ENCODE results near the gene CXCL3.

CXCL3 gene

DNA sequence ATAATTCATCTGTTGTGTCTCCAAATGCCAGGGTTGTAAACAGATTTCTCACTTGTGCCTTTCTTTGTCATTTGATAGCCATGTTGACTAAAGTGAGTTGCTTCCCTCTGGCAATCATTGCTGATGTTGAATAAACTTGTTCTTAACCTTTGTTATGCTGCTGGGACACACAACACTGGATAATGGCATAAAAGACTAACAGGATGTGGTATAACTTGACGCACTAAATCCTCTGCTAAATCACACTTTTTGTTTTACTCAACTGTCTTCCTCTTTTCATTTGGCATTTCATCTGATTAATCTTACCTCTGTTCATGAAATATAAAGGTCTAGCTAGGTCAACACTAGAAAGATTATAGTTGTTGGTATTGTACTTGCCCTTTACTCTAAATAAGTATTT, 22.4 kb downstream of the CXCL3 start:
- ChIA-PET POLR2A (no interaction called here), CTCF (interaction anchor here (1.8 kb wide), 1 partner anchor 21 kb away, joined by 6 read pairs; no protein-coding TSS in a partner anchor)
- TF ChIP-seq, protein P1, sequence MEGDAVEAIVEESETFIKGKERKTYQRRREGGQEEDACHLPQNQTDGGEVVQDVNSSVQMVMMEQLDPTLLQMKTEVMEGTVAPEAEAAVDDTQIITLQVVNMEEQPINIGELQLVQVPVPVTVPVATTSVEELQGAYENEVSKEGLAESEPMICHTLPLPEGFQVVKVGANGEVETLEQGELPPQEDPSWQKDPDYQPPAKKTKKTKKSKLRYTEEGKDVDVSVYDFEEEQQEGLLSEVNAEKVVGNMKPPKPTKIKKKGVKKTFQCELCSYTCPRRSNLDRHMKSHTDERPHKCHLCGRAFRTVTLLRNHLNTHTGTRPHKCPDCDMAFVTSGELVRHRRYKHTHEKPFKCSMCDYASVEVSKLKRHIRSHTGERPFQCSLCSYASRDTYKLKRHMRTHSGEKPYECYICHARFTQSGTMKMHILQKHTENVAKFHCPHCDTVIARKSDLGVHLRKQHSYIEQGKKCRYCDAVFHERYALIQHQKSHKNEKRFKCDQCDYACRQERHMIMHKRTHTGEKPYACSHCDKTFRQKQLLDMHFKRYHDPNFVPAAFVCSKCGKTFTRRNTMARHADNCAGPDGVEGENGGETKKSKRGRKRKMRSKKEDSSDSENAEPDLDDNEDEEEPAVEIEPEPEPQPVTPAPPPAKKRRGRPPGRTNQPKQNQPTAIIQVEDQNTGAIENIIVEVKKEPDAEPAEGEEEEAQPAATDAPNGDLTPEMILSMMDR (IDR thresholded peaks at IDR 0.05; ENCODE audit: insufficient read depth, low read length, missing control alignments): no peak
- H3K4me3 ChIP-seq (ENCODE audit: low read depth, low read length): no peak overlapping the region
- DNase-seq (ENCODE audit: low read depth, low spot score): no peak

DNA sequence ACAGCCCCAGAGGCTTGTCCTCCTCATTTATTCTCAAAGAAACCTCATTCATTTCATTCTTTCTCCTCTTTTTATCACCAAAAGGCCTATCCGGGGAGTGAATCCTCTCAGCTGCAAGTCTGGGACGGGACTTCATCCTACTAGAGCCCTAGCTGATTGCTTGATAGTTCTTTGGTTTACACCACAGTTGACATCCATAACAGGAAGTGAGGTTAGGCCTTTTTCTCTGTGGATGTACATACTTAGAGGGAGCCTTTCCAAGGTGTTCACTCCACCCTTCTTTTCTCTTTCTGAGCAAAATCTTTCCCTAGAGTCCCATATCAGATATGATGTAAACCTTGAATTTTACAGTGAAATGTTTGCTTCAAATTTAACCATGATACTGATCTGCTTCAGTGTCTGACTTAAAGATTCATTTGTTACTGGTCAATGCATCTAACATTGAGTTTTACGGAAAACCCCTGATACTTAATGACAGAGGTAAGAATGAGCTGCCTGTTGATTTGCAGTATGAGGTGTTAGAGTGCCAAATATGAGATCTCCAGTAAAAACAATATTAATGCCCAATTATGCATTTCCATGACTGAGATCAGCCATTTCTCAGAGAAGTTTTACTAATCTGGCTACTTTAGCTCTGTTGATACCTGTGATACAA, 23.2 kb downstream of the CXCL3 start:
- H3K4me3 ChIP-seq (ENCODE audit: low read depth, low read length): no peak overlapping the region
- TF ChIP-seq, protein P1 (IDR thresholded peaks at IDR 0.05; ENCODE audit: insufficient read depth, low read length, missing control alignments): no peak
- ChIA-PET CTCF (no interaction called here), POLR2A (no interaction called here)
- no peak for DNase-seq (ENCODE audit: low read depth, low spot score)

DNA sequence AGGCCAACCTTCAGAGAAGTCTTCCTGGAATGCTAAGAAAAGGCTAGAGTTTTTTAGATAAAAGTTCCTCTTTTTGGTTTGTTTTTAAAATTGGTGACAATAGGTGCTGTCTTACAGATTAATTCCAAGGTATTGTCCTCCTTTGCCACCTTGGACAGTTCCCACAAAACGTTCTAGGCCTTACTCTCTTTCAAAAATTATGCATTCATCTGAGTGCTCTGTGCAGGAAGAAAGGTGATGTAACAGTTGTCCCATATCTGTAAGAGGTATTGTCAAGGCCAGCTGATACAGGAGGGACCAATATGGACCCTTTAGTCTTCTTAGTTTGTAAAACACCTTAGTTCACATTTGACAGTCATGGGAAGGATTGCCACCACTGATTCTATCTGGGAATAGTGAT, 24.2 kb downstream of the CXCL3 start:
- POLR2A ChIA-PET: no interaction called here
- CTCF ChIA-PET: interaction anchor here (1.0 kb wide), 1 partner anchor 23 kb away, joined by 3 read pairs; no protein-coding TSS in a partner anchor
- TF ChIP-seq, protein P1 (IDR thresholded peaks at IDR 0.05; ENCODE audit: insufficient read depth, low read length, missing control alignments): no peak
- no peak overlapping the region for H3K4me3 ChIP-seq (ENCODE audit: low read depth, low read length)
- no peak for DNase-seq (ENCODE audit: low read depth, low spot score)

DNA sequence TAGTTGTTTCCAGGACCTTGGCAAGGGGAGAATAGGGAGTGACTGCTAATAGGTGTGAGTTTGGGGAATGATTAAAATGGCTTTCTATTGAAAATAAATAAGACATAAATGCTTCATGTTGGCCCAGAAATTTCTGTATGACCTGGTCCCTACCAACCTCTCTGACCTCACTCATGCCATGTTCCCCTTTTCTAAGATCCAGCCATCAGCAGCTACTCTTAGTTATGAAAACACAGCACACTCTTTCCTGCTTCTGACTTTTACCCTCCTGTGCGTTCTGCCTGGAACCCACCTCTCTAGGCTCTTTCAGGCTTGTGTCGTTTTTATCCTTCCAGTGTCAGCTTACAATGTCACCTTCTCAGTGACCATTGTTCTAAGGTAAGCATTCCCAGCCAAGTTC, 25.2 kb downstream of the CXCL3 start:
- DNase-seq (ENCODE audit: low read depth, low spot score): no peak
- no peak overlapping the region for H3K4me3 ChIP-seq (ENCODE audit: low read depth, low read length)
- POLR2A ChIA-PET: no interaction called here
- CTCF ChIA-PET: no interaction called here
- TF ChIP-seq, protein P1 (IDR thresholded peaks at IDR 0.05; ENCODE audit: insufficient read depth, low read length, missing control alignments): no peak

DNA sequence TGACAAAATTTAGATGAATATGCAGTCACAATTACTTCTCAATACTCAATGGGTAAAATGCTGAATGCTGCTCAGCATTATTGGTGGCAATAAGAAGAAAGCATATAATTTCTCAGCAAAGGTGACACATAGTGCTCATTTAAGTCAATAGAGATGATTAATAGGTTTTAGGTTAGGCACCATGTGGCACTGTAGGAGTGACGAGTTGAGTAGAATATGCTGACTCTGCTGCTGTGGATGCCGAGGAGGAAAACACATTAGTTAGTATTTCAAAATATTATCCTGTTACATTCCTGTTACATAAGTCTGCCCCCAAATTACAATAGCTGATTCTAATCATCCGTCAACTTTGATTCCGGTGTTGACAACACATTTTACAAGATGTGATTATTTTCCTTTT, 26.4 kb downstream of the CXCL3 start:
- TF ChIP-seq, protein P1 (IDR thresholded peaks at IDR 0.05; ENCODE audit: insufficient read depth, low read length, missing control alignments): no peak
- DNase-seq (ENCODE audit: low read depth, low spot score): no peak
- H3K4me3 ChIP-seq (ENCODE audit: low read depth, low read length): no peak overlapping the region
- ChIA-PET CTCF (interaction anchor here (1.8 kb wide), 1 partner anchor 13 kb away, joined by 4 read pairs; the partner anchor contains the start of gene CXCL5), POLR2A (no interaction called here)

DNA sequence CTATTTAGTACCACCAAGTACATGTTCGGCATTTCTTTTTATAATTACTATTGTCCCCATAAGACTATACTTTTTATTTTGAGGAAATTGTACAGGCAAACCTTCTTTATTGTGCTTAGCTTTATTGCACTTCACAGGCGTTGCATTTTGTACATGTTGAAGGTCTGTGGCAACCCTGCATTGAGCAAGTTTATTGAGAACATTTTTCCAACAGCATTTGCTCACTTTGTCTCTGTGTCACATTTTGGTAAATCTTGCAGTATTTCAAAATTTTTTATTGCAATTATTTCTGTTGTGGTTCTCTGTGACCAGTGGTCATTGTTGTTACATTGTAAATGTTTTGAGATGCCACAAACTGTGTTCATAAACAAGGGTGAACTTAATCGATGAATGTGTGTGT, 29.2 kb downstream of the CXCL3 start:
- DNase-seq (ENCODE audit: low read depth, low spot score): no peak
- TF ChIP-seq, protein P1 (IDR thresholded peaks at IDR 0.05; ENCODE audit: insufficient read depth, low read length, missing control alignments): no peak
- no peak overlapping the region for H3K4me3 ChIP-seq (ENCODE audit: low read depth, low read length)
- ChIA-PET CTCF (interaction anchor here (2.3 kb wide), 1 partner anchor 30 kb away, joined by 5 read pairs; the partner anchor contains the start of gene CXCL3), POLR2A (no interaction called here)

Data from AG04449 (cell line).